Endothelial cell of umbilical vein (primary cell): Measurements from ENCODE around the gene WDR82. TPM values are rescaled to one million over a fixed set of nuclear protein-coding genes. Genes with fewer than 3 reads are reported as not detected.
A peak's percentile ranks its signal among the peaks of the same experiment; 100 is the strongest.

ENCODE experiments used
- BruUV-seq: library from RNA; stranded (reverse); fragments of 400-500 nt; replicated peaks from 2 replicates; lab custom pipeline; 2021; lab: Mats Ljungman, UMichigan
- CTCF ChIA-PET: fragments of 300-600, 350-600 bp; sonication (Branson Sonifier 250); formaldehyde crosslinking; loops from one replicate; lab custom pipeline; 2021; ENCODE audit warnings: antibody characterized with exemption, inconsistent platforms; lab: Charles Lee
- POLR2A ChIA-PET: fragments of 300-600, 350-600 bp; sonication (Branson Sonifier 250); formaldehyde crosslinking; loops from one replicate; lab custom pipeline; 2021; ENCODE audit warnings: antibody characterized with exemption, inconsistent platforms; lab: Charles Lee
- DNase-seq: peaks from one replicate; pipeline ENCODE4 v3.0.0-alpha.2; 2011; ENCODE audit warnings: low read depth, low spot score
- FAIRE-seq: peaks from 2 replicates; lab custom pipeline; 2011; peaks lifted over from hg19 to GRCh38; lab: Jason Lieb, UNC
- H2AFZ ChIP-seq: 2 replicates; pipeline ENCODE4 v1.6.0; 2012; ENCODE audit warnings: low read depth, low read length, control low read depth, inconsistent platforms
- H3K27ac ChIP-seq: 2 replicates; pipeline ENCODE4 v1.5.1; 2011; ENCODE audit warnings: low read depth, mild to moderate bottlenecking, control low read depth, low read length, moderate library complexity; ENCODE audit not compliant: insufficient read depth
- H3K27me3 ChIP-seq, 2 experiments: 2 replicates each; pipeline versions ENCODE4 v1.6.0 to v1.6.1; 2011; ENCODE audit warnings: low read length in 2 of 2, mixed read lengths in 1 of 2; ENCODE audit not compliant: control insufficient read depth in 2 of 2, insufficient read depth in 2 of 2
- H3K36me3 ChIP-seq, 2 experiments: 2 replicates in 1 of 2; 3 replicates in 1 of 2; pipeline ENCODE4 v1.5.1; 2011; ENCODE audit warnings: low read length in 2 of 2, mild to moderate bottlenecking in 1 of 2, moderate library complexity in 1 of 2; ENCODE audit not compliant: control insufficient read depth in 2 of 2, insufficient read depth in 2 of 2; ENCODE audit errors: extremely low read depth in 1 of 2
- H3K4me1 ChIP-seq: 3 replicates; pipeline ENCODE4 v1.5.1; 2011; ENCODE audit warnings: mild to moderate bottlenecking, low read length; ENCODE audit not compliant: control insufficient read depth, insufficient read depth; ENCODE audit errors: extremely low read depth
- H3K4me2 ChIP-seq: 2 replicates; pipeline ENCODE4 v1.6.1; 2011; ENCODE audit warnings: low read length, control low read depth, mixed read lengths; ENCODE audit not compliant: insufficient read depth
- H3K4me3 ChIP-seq, 3 experiments: fragments of 200-600 bp in 1 of 3; sonication (generic), shearing (Covaris generic) in 1 of 3; replicated peaks in 1 of 3; 2 replicates each; pipeline ENCODE4 v1.5.1; 2011 to 2016; ENCODE audit warnings: control low read depth in 3 of 3, low read length in 3 of 3, mild to moderate bottlenecking in 2 of 3, inconsistent platforms in 1 of 3, low read depth in 1 of 3, moderate library complexity in 1 of 3; ENCODE audit not compliant: insufficient read depth in 1 of 3
- H3K79me2 ChIP-seq: 2 replicates; pipeline ENCODE4 v1.6.0; 2012; ENCODE audit warnings: low read length, inconsistent platforms; ENCODE audit not compliant: control insufficient read depth, insufficient read depth
- H3K9ac ChIP-seq: replicated peaks from 2 replicates; pipeline ENCODE3; 2011; ENCODE audit warnings: low read length, control low read depth; ENCODE audit not compliant: insufficient read depth; ENCODE audit errors: extremely low read depth
- H3K9me1 ChIP-seq: replicated peaks from 3 replicates; pipeline ENCODE4 v1.6.0; 2011; ENCODE audit warnings: mild to moderate bottlenecking, low read length; ENCODE audit not compliant: control insufficient read depth, insufficient read depth; ENCODE audit errors: extremely low read depth
- H3K9me3 ChIP-seq: replicated peaks from 2 replicates; pipeline ENCODE4 v1.5.1; 2012; ENCODE audit warnings: low read length, inconsistent platforms; ENCODE audit not compliant: control insufficient read depth, insufficient read depth
- H4K20me1 ChIP-seq: replicated peaks from 2 replicates; pipeline ENCODE3; 2011; ENCODE audit warnings: mild to moderate bottlenecking, low read length; ENCODE audit not compliant: control insufficient read depth, insufficient read depth; ENCODE audit errors: extremely low read depth
- CTCF ChIP-seq, 2 donors: IDR thresholded peaks; 1 replicate in 1 of 2; 2 replicates in 1 of 2; pipeline ENCODE4 v1.5.1; 2011; ENCODE audit warnings: low read length in 2 of 2, mild to moderate bottlenecking in 2 of 2, moderate library complexity in 2 of 2, control low read depth in 1 of 2, inconsistent platforms in 1 of 2, low read depth in 1 of 2; ENCODE audit not compliant: insufficient read depth in 1 of 2; ENCODE audit errors: extremely low read depth in 1 of 2
- EZH2 ChIP-seq: IDR thresholded peaks from 2 replicates; pipeline ENCODE4 v1.6.1; 2012; ENCODE audit warnings: borderline replicate concordance, low read depth, mild to moderate bottlenecking, moderate library complexity, low read length, inconsistent platforms; ENCODE audit not compliant: severe bottlenecking
- FOS ChIP-seq: IDR thresholded peaks from 2 replicates; pipeline ENCODE4 v1.6.1; 2011; ENCODE audit warnings: mild to moderate bottlenecking, low read length, moderate library complexity, borderline replicate concordance; ENCODE audit not compliant: insufficient read depth
- GATA2 ChIP-seq: IDR thresholded peaks from 2 replicates; pipeline ENCODE4 v1.7.0; 2011; ENCODE audit warnings: low read depth, mild to moderate bottlenecking, moderate library complexity, mixed read lengths, low read length; ENCODE audit not compliant: insufficient read length, insufficient read depth
- JUN ChIP-seq: IDR thresholded peaks from 2 replicates; pipeline ENCODE4 v1.6.1; 2011; ENCODE audit warnings: borderline replicate concordance, low read depth; ENCODE audit not compliant: insufficient read length, insufficient read depth
- MAX ChIP-seq: IDR thresholded peaks from 2 replicates; pipeline ENCODE4 v1.6.1; 2011; ENCODE audit not compliant: insufficient read depth, insufficient read length
- MYC ChIP-seq: IDR thresholded peaks from one replicate; pipeline ENCODE4 v1.6.1; 2011; ENCODE audit warnings: mild to moderate bottlenecking, low read depth, low read length
- POLR2A ChIP-seq: IDR thresholded peaks from 2 replicates; pipeline ENCODE4 v1.6.1; 2012; ENCODE audit warnings: low read depth, mild to moderate bottlenecking, control low read depth, low read length
- POLR2AphosphoS5 ChIP-seq: IDR thresholded peaks from 2 replicates; pipeline ENCODE4 v1.6.1; 2012; ENCODE audit warnings: low read depth, mild to moderate bottlenecking, control low read depth, low read length, moderate library complexity; ENCODE audit not compliant: insufficient read depth
- dilution Hi-C: fragments of 300-500 bp; cut with MboI; formaldehyde crosslinking; loops from one replicate; pipeline ENCODE4 v1.15.0; 2019; ENCODE audit warnings: low sequenced_read_pairs; ENCODE audit not compliant: extremely low pct_ligation_motif_present
- intact Hi-C: fragments of 100-400 bp; cut with micrococcal nuclease; formaldehyde crosslinking; loops from one replicate; pipeline ENCODE4 v1.10.0; 2022
- polyA plus RNA-seq, 4 experiments: library from polyadenylated mRNA; depleted of rRNA in 3 of 4; stranded (reverse) in 3 of 4; unstranded in 1 of 4; fragments of >200 nt; gene quantifications; 2 replicates each; pipeline versions ENCODE4 v1.2.1 to v1.2.3, GENCODE V29; 2011 to 2012; ENCODE audit warnings: missing spikeins in 1 of 4
- total RNA-seq: library from RNA; stranded (reverse); gene quantifications from 2 replicates; pipeline ENCODE4 v1.2.3, GENCODE V29; 2021

WDR82 gene
- total and polyA plus RNA-seq, 2 donors (not counting 3 experiments of a cell fraction or from before 2014, with no cell fraction given), result 39.9 to 71.3 TPM

- peaks cover 0 to 25% of the 10 kb centered on the region in 2 experiments for H3K36me3 ChIP-seq
- H3K9me3 ChIP-seq, result no peaks in the 10 kb centered on the region
- no peak overlapping the region for H2AFZ ChIP-seq
- peaks cover 5% of the 10 kb centered on the region for H3K4me1 ChIP-seq
- DNase-seq (no peak), FAIRE-seq (no peak)
- no peak for TF ChIP-seq MYC
- TF ChIP-seq FOS, result no peak
- no peak for TF ChIP-seq EZH2
- TF ChIP-seq MAX, result no peak
- no peak overlapping the region for H3K4me3 ChIP-seq
- H3K4me2 ChIP-seq, result no peak overlapping the region
- H3K79me2 ChIP-seq, result peaks cover 5% of the 10 kb centered on the region
- H3K9ac ChIP-seq, result no peak overlapping the region
- no peaks in the 10 kb centered on the region for H3K27me3 ChIP-seq
- dilution Hi-C loops, result no loop called here
- intact Hi-C loops, result no loop called here
- no peaks in the 10 kb centered on the region for H4K20me1 ChIP-seq
- no peak overlapping the region for H3K27ac ChIP-seq
- no peaks in the 10 kb centered on the region for H3K9me1 ChIP-seq
- no TSS peak for BruUV-seq
- ChIA-PET POLR2A (no interaction called here), CTCF (interaction anchor here (0.9 to 8.2 kb wide), 4 partner anchors 44 to 93 kb away, joined by 4 to 107 read pairs (median 4); no protein-coding TSS in a partner anchor)
Measured at GRCh38 chr3:52292247-52293065, 14.0 kb upstream of the WDR82 start.

GRCh38 chr3:52291508-52292181, 13.2 kb upstream of the WDR82 start:
- Histone ChIP-seq H3K36me3 (peaks cover 0 to 24% of the 10 kb centered on the region in 2 experiments), H2AFZ (no peak overlapping the region), H3K4me3 (no peak overlapping the region), H3K79me2 (peaks cover 5% of the 10 kb centered on the region), H3K9me1 (no peaks in the 10 kb centered on the region), H3K4me1 (peaks cover 10% of the 10 kb centered on the region), H3K4me2 (no peak overlapping the region), H3K9ac (no peak overlapping the region), H3K27ac (no peak overlapping the region), H3K27me3 (no peaks in the 10 kb centered on the region), H3K9me3 (no peaks in the 10 kb centered on the region), H4K20me1 (no peaks in the 10 kb centered on the region)
- CTCF ChIA-PET, result interaction anchor here (0.9 to 8.2 kb wide), 5 partner anchors 20 to 94 kb away, joined by 3 to 107 read pairs (median 4); no protein-coding TSS in a partner anchor
- POLR2A ChIA-PET, result no interaction called here
- dilution Hi-C loops, result no loop called here
- BruUV-seq, result no TSS peak
- DNase-seq (no peak), FAIRE-seq (peak; percentile 75)
- TF ChIP-seq POLR2AphosphoS5, result no peak
- no peak for TF ChIP-seq JUN
- no peak for TF ChIP-seq MAX
- no peak for TF ChIP-seq MYC
- TF ChIP-seq POLR2A, result no peak
- TF ChIP-seq GATA2, result no peak
- TF ChIP-seq FOS, result no peak
- peak; percentile 47 to 63 for TF ChIP-seq CTCF (IDR thresholded peaks at IDR 0.05; ENCODE audit: extremely low read depth in 1 of 2, insufficient read depth in 1 of 2, low read depth in 1 of 2, low read length in 2 of 2)
- intact Hi-C loops, result loop anchor here (1.0 kb wide), 3 partner anchors 22 to 94 kb away; no protein-coding TSS in a partner anchor
